ENCODE measurements around the gene ZNF829. TPM values are rescaled to one million over a fixed set of nuclear protein-coding genes. Genes with fewer than 3 reads are reported as not detected.

Gene ZNF829
- total RNA-seq (1 to 10 TPM; 3.9 TPM), total RNA-seq (7.2 to 23.5 reads per million in 2 donors)

GRCh38 chr19:36915992-36916830, at the start of gene ZNF829, which contains the start of gene ZNF568:
ZNF829 (minus strand) TSS chr19:36916291; CDS start chr19:36915167, 1,124 bp downstream.
ZNF568 (plus strand) TSS chr19:36916332; CDS start chr19:36922771, 6,439 bp downstream.
- peaks cover 3% of the 10 kb centered on the region for H3K9me3 ChIP-seq (ENCODE audit: control insufficient read depth, low read length, poor library complexity, severe bottlenecking)
- Mint-ChIP-seq H3K27me3 (no peaks in the 10 kb centered on the region), H3K4me3 (peak within 1 kb of the TSS; percentile 95), H3K36me3 (ENCODE audit: low read depth) (peaks cover 7% of the 10 kb centered on the region), H3K27ac (peak within 1 kb of the TSS; percentile 95), H3K4me1 (peaks cover 14% of the 10 kb centered on the region)
- peak; percentile 97 for ATAC-seq
- peak; percentile 82 to 91 (median 88) for DNase-seq

- DNase-seq: no peak
- Mint-ChIP-seq H3K4me1 (no peaks in the 10 kb centered on the region), H3K4me3 (no peak overlapping the region), H3K27ac (no peak overlapping the region), H3K27me3 (no peaks in the 10 kb centered on the region), H3K36me3 (ENCODE audit: low read depth) (peaks cover 6% of the 10 kb centered on the region)
- no peak for ATAC-seq
- H3K9me3 ChIP-seq (ENCODE audit: control insufficient read depth, low read length, poor library complexity, severe bottlenecking): peaks cover 10% of the 10 kb centered on the region
These were observed 47.2 kb upstream of the ZNF829 start for GRCh38 chr19:36963280-36963679.

DNA sequence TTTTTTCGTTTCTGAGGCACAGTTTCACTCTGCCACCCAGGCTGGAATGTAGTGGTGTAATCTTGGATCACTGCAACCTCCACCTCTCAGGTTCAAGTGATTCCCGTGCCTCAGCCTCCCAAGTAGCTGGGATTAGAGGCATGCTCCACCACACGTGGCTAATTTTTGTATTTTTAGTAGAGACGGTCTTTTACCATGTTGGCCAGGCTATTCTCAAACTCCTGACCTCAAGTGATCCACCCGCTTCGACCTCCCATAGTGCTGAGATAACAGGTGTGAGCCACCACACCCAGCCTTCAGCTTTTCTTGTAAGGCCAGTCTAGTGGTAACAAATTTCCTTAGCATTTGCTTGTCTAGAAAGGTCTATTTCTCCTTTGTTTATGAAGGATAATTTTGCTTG, 46.3 kb upstream of the ZNF829 start:
- ATAC-seq (no peak), DNase-seq (no peak)
- H3K36me3 Mint-ChIP-seq (ENCODE audit: low read depth): peaks cover 6% of the 10 kb centered on the region
- no peaks in the 10 kb centered on the region for H3K27me3 Mint-ChIP-seq
- H3K27ac Mint-ChIP-seq: no peak overlapping the region
- peaks cover 10% of the 10 kb centered on the region for H3K9me3 ChIP-seq (ENCODE audit: control insufficient read depth, low read length, poor library complexity, severe bottlenecking)
- no peaks in the 10 kb centered on the region for H3K4me1 Mint-ChIP-seq
- H3K4me3 Mint-ChIP-seq: no peak overlapping the region

GRCh38 chr19:36950335-36951119, 34.4 kb upstream of the ZNF829 start:
- Mint-ChIP-seq H3K36me3 (ENCODE audit: low read depth) (peaks cover 1% of the 10 kb centered on the region), H3K27ac (no peak overlapping the region)
- no peak for ATAC-seq

DNA sequence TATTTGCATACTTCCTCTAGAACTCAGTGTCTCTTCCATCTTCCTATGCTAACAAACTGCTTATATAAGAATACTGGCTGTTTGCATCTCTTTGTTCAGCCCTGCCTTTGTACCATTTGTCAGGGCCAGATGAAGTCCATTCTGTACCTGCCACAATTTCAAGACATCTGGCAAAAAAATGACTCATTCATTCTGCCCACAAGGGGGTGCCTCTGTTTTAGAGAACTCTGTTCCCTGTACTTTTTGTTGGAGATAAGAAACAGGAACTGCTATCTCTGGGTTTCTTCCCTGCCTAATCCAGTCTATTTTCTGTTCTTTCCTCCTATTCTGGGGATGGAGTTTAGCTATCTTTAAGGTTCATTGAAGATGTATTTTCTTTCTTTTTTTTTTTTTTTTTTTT, 23.1 kb upstream of the ZNF829 start:
- H3K9me3 ChIP-seq (ENCODE audit: control insufficient read depth, low read length, poor library complexity, severe bottlenecking): peaks cover 19% of the 10 kb centered on the region
- Mint-ChIP-seq H3K27ac (no peak overlapping the region), H3K27me3 (no peaks in the 10 kb centered on the region), H3K4me3 (no peak overlapping the region), H3K4me1 (no peaks in the 10 kb centered on the region), H3K36me3 (ENCODE audit: low read depth) (peaks cover 20% of the 10 kb centered on the region)
- no peak for DNase-seq
- ATAC-seq: no peak

More at GRCh38 chr19:36950335-36951119, 34.4 kb upstream of the ZNF829 start:
- no peak overlapping the region for H3K4me3 Mint-ChIP-seq
- H3K4me1 Mint-ChIP-seq: no peaks in the 10 kb centered on the region
- DNase-seq: no peak
- H3K27me3 Mint-ChIP-seq: no peaks in the 10 kb centered on the region
- peaks cover 44% of the 10 kb centered on the region for H3K9me3 ChIP-seq (ENCODE audit: control insufficient read depth, low read length, poor library complexity, severe bottlenecking)

DNA sequence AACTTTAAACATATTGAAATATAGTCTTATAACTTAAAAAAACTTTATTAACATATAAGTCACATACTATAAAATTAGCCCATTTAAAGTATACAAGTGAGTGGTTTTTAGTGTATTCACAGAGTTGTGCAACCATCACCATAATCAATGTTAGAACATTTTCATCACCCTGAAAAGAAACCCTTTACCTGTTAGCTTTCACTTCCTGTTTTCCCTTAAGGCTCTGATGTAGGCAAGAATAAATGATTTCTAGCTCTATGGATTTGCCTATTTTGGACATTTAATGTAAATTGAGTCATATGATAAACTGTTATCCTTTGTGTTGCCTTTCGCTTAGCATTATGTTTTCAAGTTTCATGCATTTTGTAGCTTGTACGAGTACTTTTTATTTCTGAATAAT, 15.6 kb upstream of the ZNF829 start:
- DNase-seq (no peak), ATAC-seq (no peak)
- H3K27ac Mint-ChIP-seq: no peak overlapping the region
- no peak overlapping the region for H3K4me3 Mint-ChIP-seq
- H3K36me3 Mint-ChIP-seq (ENCODE audit: low read depth): peaks cover 8% of the 10 kb centered on the region
- H3K27me3 Mint-ChIP-seq: no peaks in the 10 kb centered on the region
- H3K4me1 Mint-ChIP-seq: no peaks in the 10 kb centered on the region
- H3K9me3 ChIP-seq (ENCODE audit: control insufficient read depth, low read length, poor library complexity, severe bottlenecking): peaks cover 5% of the 10 kb centered on the region

DNA sequence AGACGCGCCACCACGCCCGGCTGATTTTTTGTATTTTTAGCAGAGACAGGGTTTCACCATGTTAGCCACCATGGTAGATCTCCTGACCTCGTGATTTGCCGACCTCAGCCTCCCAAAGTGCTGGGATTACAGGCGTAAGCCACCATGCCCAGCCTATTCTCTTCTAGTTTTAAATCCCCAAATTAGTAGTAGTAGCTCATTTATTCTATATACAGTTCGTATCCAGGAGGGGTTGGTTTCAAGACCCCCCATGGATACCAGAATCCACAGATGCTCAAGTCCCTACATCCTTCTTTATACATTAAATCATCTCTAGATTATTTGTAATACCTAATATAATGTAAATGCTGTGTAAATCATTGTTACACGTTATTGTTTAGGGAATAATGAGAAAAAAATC, 2.0 kb upstream of the ZNF829 start:
- no peak for DNase-seq
- peaks cover 14% of the 10 kb centered on the region for H3K4me1 Mint-ChIP-seq
- no peak overlapping the region for H3K27ac Mint-ChIP-seq
- no peaks in the 10 kb centered on the region for H3K27me3 Mint-ChIP-seq
- H3K4me3 Mint-ChIP-seq: peak overlapping the region; percentile 22
- ATAC-seq: no peak
- peaks cover 4% of the 10 kb centered on the region for H3K9me3 ChIP-seq (ENCODE audit: control insufficient read depth, low read length, poor library complexity, severe bottlenecking)
- peaks cover 7% of the 10 kb centered on the region for H3K36me3 Mint-ChIP-seq (ENCODE audit: low read depth)

GRCh38 chr19:36916991-36917390, 900 bp upstream of the ZNF829 start:
- peaks cover 3% of the 10 kb centered on the region for H3K9me3 ChIP-seq (ENCODE audit: control insufficient read depth, low read length, poor library complexity, severe bottlenecking)
- Mint-ChIP-seq H3K27me3 (no peaks in the 10 kb centered on the region), H3K4me3 (peak overlapping the region; percentile 95), H3K4me1 (peaks cover 14% of the 10 kb centered on the region), H3K27ac (peak overlapping the region; percentile 95), H3K36me3 (ENCODE audit: low read depth) (peaks cover 7% of the 10 kb centered on the region)
- ATAC-seq: no peak
- no peak for DNase-seq

GRCh38 chr19:36898422-36898821, 17.7 kb downstream of the ZNF829 start:
- Mint-ChIP-seq H3K36me3 (ENCODE audit: low read depth) (peaks cover 5% of the 10 kb centered on the region), H3K4me1 (no peaks in the 10 kb centered on the region), H3K27me3 (no peaks in the 10 kb centered on the region), H3K27ac (no peak overlapping the region), H3K4me3 (no peak overlapping the region)
- H3K9me3 ChIP-seq (ENCODE audit: control insufficient read depth, low read length, poor library complexity, severe bottlenecking): peaks cover 59% of the 10 kb centered on the region
- DNase-seq (no peak), ATAC-seq (no peak)

DNA sequence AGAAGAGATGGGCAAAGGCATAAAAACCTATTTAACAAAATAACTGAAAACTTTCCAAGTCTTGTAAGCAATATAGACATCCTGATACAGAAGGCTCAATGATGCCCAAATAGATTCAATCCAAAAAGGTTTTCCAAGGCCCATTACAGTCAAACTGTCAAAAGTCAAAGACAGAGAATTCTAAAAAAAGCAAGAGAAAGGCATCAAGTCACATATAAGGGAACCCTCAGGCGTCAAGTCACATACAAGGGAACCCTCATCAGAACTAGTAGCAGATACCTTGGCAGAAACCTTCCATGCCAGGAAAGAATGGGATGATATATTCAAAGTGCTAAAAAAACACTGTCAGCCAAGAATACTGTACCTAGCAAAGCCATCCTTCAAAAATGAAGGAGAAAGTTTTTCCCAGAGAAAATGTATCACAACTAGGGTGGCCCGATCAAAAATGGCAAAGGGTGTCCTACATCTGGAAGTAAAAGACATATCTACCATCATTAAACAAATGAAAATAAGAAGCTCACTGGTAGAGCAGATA, 21.2 kb downstream of the ZNF829 start:
- Mint-ChIP-seq H3K4me1 (no peaks in the 10 kb centered on the region), H3K4me3 (no peak overlapping the region), H3K27ac (no peak overlapping the region), H3K27me3 (no peaks in the 10 kb centered on the region), H3K36me3 (ENCODE audit: low read depth) (peaks cover 5% of the 10 kb centered on the region)
- no peak for DNase-seq
- no peak for ATAC-seq
- peaks cover 75% of the 10 kb centered on the region for H3K9me3 ChIP-seq (ENCODE audit: control insufficient read depth, low read length, poor library complexity, severe bottlenecking)

DNA sequence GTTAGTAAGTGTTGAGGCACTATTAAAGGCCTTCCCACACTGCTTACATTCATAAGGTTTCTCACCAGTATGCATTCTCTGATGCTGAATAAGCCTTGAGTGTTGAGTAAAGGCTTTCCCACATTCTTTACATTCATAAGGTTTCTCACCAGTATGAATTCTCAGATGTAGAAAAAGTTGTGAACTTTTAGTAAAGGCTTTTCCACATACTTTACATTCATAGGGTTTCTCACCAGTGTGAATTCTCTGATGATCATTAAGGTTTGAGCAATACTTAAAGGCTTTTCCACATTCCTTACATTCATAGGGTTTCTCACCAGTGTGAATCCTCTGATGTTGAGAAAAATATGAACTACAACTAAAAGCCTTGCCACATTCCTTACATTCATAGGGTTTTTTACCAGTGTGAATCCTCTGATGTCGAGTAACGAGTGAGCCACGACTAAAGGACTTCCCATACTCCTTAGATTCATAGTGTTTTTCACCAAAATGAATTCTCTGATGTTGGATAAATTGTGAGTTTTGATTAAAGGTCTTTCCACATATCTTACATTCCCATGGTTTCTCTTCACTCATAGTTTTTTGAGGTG, 24.2 kb downstream of the ZNF829 start:
- ATAC-seq: no peak
- H3K9me3 ChIP-seq (ENCODE audit: control insufficient read depth, low read length, poor library complexity, severe bottlenecking): peaks cover 65% of the 10 kb centered on the region
- no peaks in the 10 kb centered on the region for H3K4me1 Mint-ChIP-seq
- H3K36me3 Mint-ChIP-seq (ENCODE audit: low read depth): peaks cover 6% of the 10 kb centered on the region
- no peak overlapping the region for H3K4me3 Mint-ChIP-seq
- no peak overlapping the region for H3K27ac Mint-ChIP-seq
- DNase-seq: no peak
- H3K27me3 Mint-ChIP-seq: no peaks in the 10 kb centered on the region

DNA sequence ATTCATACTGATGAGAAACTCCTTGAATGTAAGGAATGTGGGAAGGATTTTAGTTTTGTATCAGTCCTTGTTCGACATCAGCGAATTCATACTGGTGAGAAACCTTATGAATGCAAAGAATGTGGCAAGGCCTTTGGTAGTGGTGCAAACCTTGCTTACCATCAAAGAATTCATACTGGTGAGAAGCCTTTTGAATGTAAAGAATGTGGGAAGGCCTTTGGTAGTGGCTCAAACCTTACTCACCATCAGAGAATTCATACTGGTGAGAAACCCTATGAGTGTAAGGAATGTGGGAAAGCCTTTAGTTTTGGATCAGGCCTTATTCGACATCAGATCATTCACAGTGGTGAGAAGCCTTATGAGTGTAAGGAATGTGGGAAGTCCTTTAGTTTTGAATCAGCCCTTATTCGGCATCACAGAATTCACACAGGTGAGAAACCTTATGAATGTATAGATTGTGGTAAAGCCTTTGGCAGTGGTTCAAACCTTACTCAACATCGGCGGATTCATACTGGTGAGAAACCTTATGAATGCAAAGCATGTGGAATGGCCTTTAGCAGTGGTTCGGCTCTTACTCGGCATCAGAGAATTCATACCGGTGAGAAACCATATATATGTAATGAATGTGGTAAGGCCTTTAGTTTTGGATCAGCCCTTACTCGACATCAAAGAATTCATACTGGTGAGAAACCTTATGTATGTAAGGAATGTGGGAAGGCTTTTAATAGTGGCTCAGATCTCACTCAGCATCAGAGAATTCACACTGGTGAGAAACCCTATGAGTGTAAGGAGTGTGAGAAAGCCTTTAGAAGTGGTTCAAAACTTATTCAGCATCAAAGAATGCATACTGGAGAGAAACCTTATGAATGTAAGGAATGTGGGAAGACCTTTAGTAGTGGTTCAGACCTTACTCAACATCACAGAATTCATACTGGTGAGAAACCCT, 38.8 kb downstream of the ZNF829 start:
- H3K9me3 ChIP-seq (ENCODE audit: control insufficient read depth, low read length, poor library complexity, severe bottlenecking): peaks cover 40% of the 10 kb centered on the region
- Mint-ChIP-seq H3K27ac (no peak overlapping the region), H3K4me3 (no peak overlapping the region), H3K36me3 (ENCODE audit: low read depth) (peaks cover 14% of the 10 kb centered on the region), H3K27me3 (no peaks in the 10 kb centered on the region), H3K4me1 (no peaks in the 10 kb centered on the region)
- DNase-seq: no peak
- ATAC-seq: no peak
